SK-N-SH treated with all-trans-retinoic acid at 6 μM for 48 hours (cell line): ENCODE results near the gene CDC42BPG.

Experiments used
- ATAC-seq: fragments of 200-7000 bp; cut with Tn5 transposase; 3 replicates; pipeline ENCODE4 v1.9.1; 2020; ENCODE audit warnings: mild to moderate bottlenecking, moderate library complexity
- BACH2 ChIP-seq: fragments of 250-450 bp; sonication (Bioruptor Pico); IDR thresholded peaks from 2 replicates; pipeline ENCODE4 v1.9.0; 2021; ENCODE audit warnings: mild to moderate bottlenecking, borderline replicate concordance
- CREB5 ChIP-seq: fragments of 250-450 bp; sonication (Bioruptor Pico); IDR thresholded peaks from 2 replicates; pipeline ENCODE4 v1.5.1; 2020; ENCODE audit warnings: low read depth, mild to moderate bottlenecking, moderate library complexity
- CSDC2 ChIP-seq: fragments of 250-450 bp; sonication (Bioruptor Pico); IDR thresholded peaks from 2 replicates; pipeline ENCODE4 v1.5.0; 2020; ENCODE audit warnings: mild to moderate bottlenecking, moderate library complexity
- CSRNP3 ChIP-seq: fragments of 250-450 bp; sonication (Bioruptor Pico); IDR thresholded peaks from 2 replicates; pipeline ENCODE4 v1.5.1; 2021; ENCODE audit warnings: mild to moderate bottlenecking, moderate library complexity
- ESRRG ChIP-seq: fragments of 250-450 bp; sonication (Bioruptor Pico); IDR thresholded peaks from 2 replicates; pipeline ENCODE4 v1.6.1; 2021; ENCODE audit warnings: mild to moderate bottlenecking
- GLIS3 ChIP-seq: fragments of 250-450 bp; sonication (Bioruptor Pico); IDR thresholded peaks from 2 replicates; pipeline ENCODE4 v1.5.0; 2020; ENCODE audit warnings: mild to moderate bottlenecking, moderate library complexity
- ISL1 ChIP-seq: fragments of 250-450 bp; sonication (Bioruptor Pico); IDR thresholded peaks from 2 replicates; pipeline ENCODE4 v2.1.2; 2022; ENCODE audit warnings: mild to moderate bottlenecking, moderate library complexity
- OSR1 ChIP-seq: fragments of 250-450 bp; sonication (Bioruptor Pico); IDR thresholded peaks from 2 replicates; pipeline ENCODE4 v1.8.0; 2022; ENCODE audit warnings: moderate library complexity, mild to moderate bottlenecking, inconsistent platforms
- PATZ1 ChIP-seq: fragments of 250-450 bp; sonication (Bioruptor Pico); IDR thresholded peaks from 2 replicates; pipeline ENCODE4 v1.8.0; 2020; ENCODE audit warnings: mild to moderate bottlenecking, moderate library complexity, borderline replicate concordance
- POU6F1 ChIP-seq: fragments of 250-450 bp; sonication (Bioruptor Pico); IDR thresholded peaks from 2 replicates; pipeline ENCODE4 v1.8.0; 2021; ENCODE audit warnings: low read depth, mild to moderate bottlenecking, moderate library complexity, borderline replicate concordance
- SNAI2 ChIP-seq: fragments of 250-450 bp; sonication (Bioruptor Pico); IDR thresholded peaks from 2 replicates; pipeline ENCODE4 v1.5.0; 2020; ENCODE audit warnings: mild to moderate bottlenecking, moderate library complexity
- TCF4 ChIP-seq: fragments of 250-450 bp; sonication (Bioruptor Pico); IDR thresholded peaks from 2 replicates; pipeline ENCODE4 v1.8.0; 2021; ENCODE audit warnings: mild to moderate bottlenecking, moderate library complexity, borderline replicate concordance
- TOX ChIP-seq: fragments of 250-450 bp; sonication (Bioruptor Pico); IDR thresholded peaks from 2 replicates; pipeline ENCODE4 v1.8.0; 2021; ENCODE audit warnings: mild to moderate bottlenecking, moderate library complexity, borderline replicate concordance
- TSHZ2 ChIP-seq: fragments of 250-450 bp; sonication (Bioruptor Pico); IDR thresholded peaks from 2 replicates; pipeline ENCODE4 v1.5.0; 2020; ENCODE audit warnings: mild to moderate bottlenecking, moderate library complexity
- ZC3H10 ChIP-seq: fragments of 250-450 bp; sonication (Bioruptor Pico); IDR thresholded peaks from 2 replicates; pipeline ENCODE4 v1.5.1; 2021; ENCODE audit warnings: mild to moderate bottlenecking, moderate library complexity
- ZFP3 ChIP-seq: fragments of 250-450 bp; sonication (Bioruptor Pico); IDR thresholded peaks from 2 replicates; pipeline ENCODE4 v1.5.0; 2020; ENCODE audit warnings: mild to moderate bottlenecking, moderate library complexity
- ZNF70 ChIP-seq: fragments of 450-650 bp; formaldehyde crosslinking; IDR thresholded peaks from 2 replicates; pipeline ENCODE4 v1.5.0; 2020; ENCODE audit warnings: mild to moderate bottlenecking, moderate library complexity
- ZNF8 ChIP-seq: fragments of 450-650 bp; formaldehyde crosslinking; IDR thresholded peaks from 2 replicates; pipeline ENCODE4 v1.5.0; 2020; ENCODE audit warnings: mild to moderate bottlenecking, moderate library complexity

CDC42BPG gene

GRCh38 chr11:64864135-64864472, 19.7 kb upstream of the CDC42BPG start:
- TF ChIP-seq ZNF70 (CRISPR knock-in tag) (no peak), CSRNP3 (no peak), TCF4 (CRISPR knock-in tag) (no peak), PATZ1 (no peak), TSHZ2 (CRISPR knock-in tag) (no peak), CREB5 (no peak), GLIS3 (CRISPR knock-in tag) (no peak), ZFP3 (CRISPR knock-in tag) (no peak), BACH2 (CRISPR knock-in tag) (no peak), ISL1 (CRISPR knock-in tag) (no peak), ESRRG (no peak), CSDC2 (CRISPR knock-in tag) (no peak), SNAI2 (CRISPR knock-in tag) (no peak)
- no peak for ATAC-seq

GRCh38 chr11:64863391-64864060, 19.1 kb upstream of the CDC42BPG start:
- TF ChIP-seq ZNF8 (CRISPR knock-in tag), result no peak
- TF ChIP-seq CSRNP3, result no peak
- no peak for TF ChIP-seq CREB5
- TF ChIP-seq POU6F1, result no peak
- TF ChIP-seq ZC3H10 (CRISPR knock-in tag), result no peak
- TF ChIP-seq ESRRG, result no peak
- no peak for TF ChIP-seq OSR1 (CRISPR knock-in tag)
- TF ChIP-seq TSHZ2 (CRISPR knock-in tag), result no peak
- no peak for TF ChIP-seq PATZ1
- no peak for TF ChIP-seq TOX (CRISPR knock-in tag)
- TF ChIP-seq ZFP3 (CRISPR knock-in tag), result no peak
- no peak; the same call in 1 of the 3 replicates for ATAC-seq
